Thymus (tissue), 11 donors: ENCODE data around the gene RPE65. TPM values are rescaled to one million over a fixed set of nuclear protein-coding genes. Genes with fewer than 3 reads are reported as not detected.
"Not testable (repeated sequence)": the region's sequence is repeated elsewhere in the genome, so short reads cannot be mapped to it uniquely, and the experiment has no call there.

Experiments used
- DNase-seq, 9 donors: peaks; one replicate each; pipeline ENCODE4 v3.0.0-alpha.2; 2013; ENCODE audit warnings: low spot score in 9 of 9, low read depth in 6 of 9, missing footprints in 1 of 9
- H3K27ac ChIP-seq, 2 donors: one replicate each; pipeline ENCODE4 v1.5.1; 2013; ENCODE audit warnings: control low read depth in 1 of 2, low read depth in 1 of 2, low read length in 1 of 2, mild to moderate bottlenecking in 1 of 2, moderate library complexity in 1 of 2
- H3K27me3 ChIP-seq, 2 donors: one replicate each; pipeline ENCODE4 v1.5.1; 2013; ENCODE audit warnings: low read length in 1 of 2; ENCODE audit not compliant: control insufficient read depth in 2 of 2, insufficient read depth in 1 of 2
- H3K36me3 ChIP-seq, 2 donors: one replicate each; pipeline ENCODE4 v1.5.1; 2013; ENCODE audit warnings: low read length in 1 of 2, mild to moderate bottlenecking in 1 of 2, moderate library complexity in 1 of 2; ENCODE audit not compliant: control insufficient read depth in 2 of 2, insufficient read depth in 2 of 2
- H3K4me1 ChIP-seq, 2 donors: one replicate each; pipeline ENCODE4 v1.5.1; 2013; ENCODE audit warnings: low read length in 2 of 2; ENCODE audit not compliant: control insufficient read depth in 2 of 2, insufficient read depth in 2 of 2
- H3K4me3 ChIP-seq, 2 donors: one replicate each; pipeline ENCODE4 v1.5.1; 2013; ENCODE audit warnings: low read length in 2 of 2, control low read depth in 1 of 2, mild to moderate bottlenecking in 1 of 2
- H3K9me3 ChIP-seq, 2 donors: one replicate each; pipeline ENCODE4 v1.5.1; 2013; ENCODE audit warnings: low read length in 1 of 2, mild to moderate bottlenecking in 1 of 2; ENCODE audit not compliant: control insufficient read depth in 2 of 2, insufficient read depth in 1 of 2
- whole genome bisulfite sequencing: extraction: QIAGEN DNeasy Blood & Tissue Kit; methylation state at CpG from one replicate; pipeline ENCODE4 v1.1.7; 2013; 5-methylcytosine and 5-hydroxymethylcytosine counted together
- polyA plus RNA-seq: library from polyadenylated mRNA; stranded (reverse); fragments of 200-250 nt; gene quantifications from one replicate; pipeline ENCODE4 v1.2.3, GENCODE V29; 2013
- total RNA-seq: library from RNA; stranded (reverse); fragments of 120-200 nt; gene quantifications from one replicate; pipeline ENCODE4 v1.2.4, GENCODE V29; 2013
- donor health status: healthy.

RPE65 gene
- total and polyA plus RNA-seq, 2 donors: 0.16 to 0.24 TPM

DNA sequence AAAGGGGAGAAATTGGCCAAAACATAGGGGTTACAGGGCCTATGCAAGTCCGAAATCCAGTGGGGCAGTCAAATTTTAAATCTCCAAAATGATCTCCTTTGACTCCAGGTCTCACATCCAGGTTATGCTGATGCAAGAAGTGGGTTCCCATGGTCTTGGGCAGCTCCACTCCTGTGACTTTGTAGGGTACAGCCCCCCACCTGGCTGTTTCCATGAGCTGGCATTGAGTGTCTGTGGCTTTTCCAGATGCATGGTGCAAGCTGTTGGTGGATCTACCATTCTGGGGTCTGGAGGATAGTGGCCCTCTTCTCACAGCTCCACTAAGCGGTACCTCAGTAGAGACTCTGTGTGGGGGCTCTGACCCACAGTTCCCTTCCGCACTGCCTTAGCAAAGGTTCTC lies 54.2 kb downstream of the RPE65 start:
- not testable (repeated sequence) for H3K27ac ChIP-seq, H3K4me3 ChIP-seq, H3K36me3 ChIP-seq, DNase-seq, H3K4me1 ChIP-seq, H3K27me3 ChIP-seq, H3K9me3 ChIP-seq
- whole genome bisulfite sequencing: 98% methylated on average over 3 of the region's 3 CpGs

DNA sequence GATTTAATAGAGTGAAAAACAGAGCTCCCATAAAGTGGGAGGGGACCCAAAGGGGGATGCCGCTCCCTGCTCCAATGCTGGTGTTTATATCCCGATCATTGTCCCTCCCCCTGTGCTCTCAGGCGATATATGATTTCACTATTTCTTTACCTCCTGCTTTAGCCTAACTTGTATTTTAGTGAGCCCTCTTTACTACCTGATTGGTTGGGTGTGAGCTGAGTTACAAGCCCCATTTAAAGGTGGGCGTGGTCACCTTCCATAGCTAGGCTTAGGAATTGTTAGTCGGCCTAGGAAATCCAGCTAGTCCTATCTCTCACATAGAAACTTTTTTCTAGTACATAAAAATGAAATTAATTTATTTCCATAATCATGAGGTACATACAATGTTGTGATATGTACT lies 57.3 kb downstream of the RPE65 start:
- WGBS: 93% methylated on average over 5 of the region's 5 CpGs
- not testable (repeated sequence) for H3K9me3 ChIP-seq, H3K4me3 ChIP-seq, H3K36me3 ChIP-seq, H3K4me1 ChIP-seq, H3K27me3 ChIP-seq, DNase-seq, H3K27ac ChIP-seq

DNA sequence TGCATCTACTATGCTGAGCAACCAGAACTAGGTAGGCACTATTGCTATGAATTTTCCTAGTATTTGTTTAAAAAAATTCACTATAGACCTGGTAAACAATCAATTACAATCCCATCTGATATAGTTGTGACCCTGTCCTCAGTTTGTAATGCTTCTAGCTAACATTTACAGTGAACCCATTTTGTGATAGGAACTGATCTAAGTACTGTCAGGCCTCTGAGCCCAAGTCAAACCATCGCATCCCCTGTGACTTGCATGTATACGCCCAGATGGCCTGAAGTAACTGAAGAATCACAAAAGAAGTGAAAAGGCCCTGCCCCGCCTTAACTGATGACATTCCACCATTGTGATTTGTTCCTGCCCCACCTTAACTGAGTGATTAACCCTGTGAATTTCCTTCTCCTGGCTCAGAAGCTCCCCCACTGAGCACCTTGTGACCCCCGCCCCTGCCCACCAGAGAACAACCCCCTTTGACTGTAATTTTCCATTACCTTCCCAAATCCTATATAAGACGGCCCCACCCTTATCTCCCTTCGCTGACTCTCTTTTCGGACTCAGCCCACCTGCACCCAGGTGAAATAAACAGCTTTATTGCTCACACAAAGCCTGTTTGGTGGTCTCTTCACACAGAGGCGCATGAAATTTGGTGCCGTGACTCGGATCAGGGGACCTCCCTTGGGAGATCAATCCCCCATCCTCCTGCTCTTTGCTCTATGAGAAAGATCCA lies 63.8 kb downstream of the RPE65 start:
- not testable (repeated sequence) for H3K27ac ChIP-seq, H3K9me3 ChIP-seq, H3K36me3 ChIP-seq, H3K27me3 ChIP-seq, H3K4me1 ChIP-seq, H3K4me3 ChIP-seq, DNase-seq
- WGBS: 97% methylated on average over 9 of the region's 10 CpGs

DNA sequence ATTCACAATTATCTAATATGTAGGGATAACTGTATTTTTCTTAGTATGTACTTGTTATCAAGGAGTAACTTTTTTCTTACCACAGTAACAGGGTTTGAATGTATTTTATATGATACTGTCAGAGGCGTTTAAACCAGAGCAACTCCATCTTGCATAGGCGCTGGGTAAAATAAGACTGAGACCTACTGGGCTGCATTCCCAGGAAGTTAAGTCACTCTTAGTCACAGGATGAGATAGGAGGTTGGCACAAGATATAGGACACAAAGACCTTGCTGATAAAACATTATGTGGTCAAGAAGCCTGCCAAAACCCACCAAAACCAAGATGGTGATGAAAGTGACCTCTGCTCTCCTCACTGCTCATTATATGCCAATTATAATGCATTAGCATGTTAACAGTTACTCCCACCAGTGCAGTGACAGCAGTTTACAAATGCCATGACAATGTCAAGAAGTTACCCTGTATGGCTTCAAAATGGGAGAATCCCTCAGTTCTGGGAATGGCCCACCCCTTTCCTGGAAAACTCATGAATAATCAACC lies 64.8 kb downstream of the RPE65 start:
- no peaks in the 10 kb centered on the region for H3K4me1 ChIP-seq
- no peak overlapping the region for H3K4me3 ChIP-seq
- no peak overlapping the region for H3K27ac ChIP-seq
- WGBS: 98% methylated on average over 2 of the region's 2 CpGs
- H3K36me3 ChIP-seq: no peaks in the 10 kb centered on the region
- H3K9me3 ChIP-seq: no peaks in the 10 kb centered on the region
- no peak for DNase-seq
- no peaks in the 10 kb centered on the region for H3K27me3 ChIP-seq

DNA sequence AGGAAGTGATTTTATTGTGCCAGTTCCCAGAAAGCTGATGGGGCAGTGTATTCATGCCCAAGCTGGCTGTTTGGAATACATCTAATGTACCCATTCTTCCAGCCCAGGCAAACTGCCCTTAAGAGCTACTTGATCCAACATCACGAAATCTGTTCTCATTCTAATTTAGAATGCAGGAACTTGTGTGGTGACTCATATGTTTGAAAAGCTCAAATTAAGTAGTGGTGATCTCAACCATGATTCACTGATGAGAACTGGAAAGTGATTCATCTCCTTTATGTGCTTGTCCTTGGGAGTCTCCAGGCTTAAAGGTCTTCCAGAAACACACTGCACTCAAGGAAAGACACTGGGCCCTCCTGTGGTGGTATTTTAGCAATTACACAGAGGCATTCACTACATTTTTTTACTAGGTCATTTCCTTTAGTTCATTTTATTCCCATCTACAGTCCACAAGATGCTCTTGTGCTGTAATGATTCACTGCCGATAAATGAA lies 65.4 kb downstream of the RPE65 start:
- Histone ChIP-seq H3K4me1 (no peaks in the 10 kb centered on the region), H3K27me3 (no peaks in the 10 kb centered on the region), H3K36me3 (no peaks in the 10 kb centered on the region), H3K4me3 (no peak overlapping the region), H3K9me3 (no peaks in the 10 kb centered on the region), H3K27ac (no peak overlapping the region)
- DNase-seq: no peak
- 96% methylated on average over 2 of the region's 2 CpGs for WGBS

DNA sequence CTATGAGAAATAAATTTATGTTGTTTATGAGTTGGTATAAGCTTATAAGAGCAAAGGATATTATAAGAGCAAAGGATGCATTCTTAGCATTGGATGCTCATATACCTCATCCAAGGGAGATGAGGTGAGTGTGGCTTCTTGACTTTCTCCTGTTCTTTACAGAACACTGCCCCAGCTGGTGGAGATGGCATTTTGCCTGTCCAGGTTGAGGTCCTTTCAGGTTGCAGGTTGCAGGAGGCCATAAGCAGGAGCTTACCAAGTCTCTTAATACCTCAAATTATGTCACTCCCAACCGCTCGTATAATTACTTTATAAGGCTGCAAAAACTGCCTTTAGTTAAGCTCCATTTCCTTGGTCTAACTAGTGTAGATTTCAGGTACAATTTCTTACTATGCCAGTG lies 66.7 kb downstream of the RPE65 start:
- Histone ChIP-seq H3K9me3 (no peaks in the 10 kb centered on the region), H3K4me1 (no peaks in the 10 kb centered on the region), H3K4me3 (no peak overlapping the region), H3K27me3 (no peaks in the 10 kb centered on the region), H3K36me3 (no peaks in the 10 kb centered on the region), H3K27ac (no peak overlapping the region)
- WGBS: 98% methylated on average over 2 of the region's 2 CpGs
- DNase-seq: no peak

DNA sequence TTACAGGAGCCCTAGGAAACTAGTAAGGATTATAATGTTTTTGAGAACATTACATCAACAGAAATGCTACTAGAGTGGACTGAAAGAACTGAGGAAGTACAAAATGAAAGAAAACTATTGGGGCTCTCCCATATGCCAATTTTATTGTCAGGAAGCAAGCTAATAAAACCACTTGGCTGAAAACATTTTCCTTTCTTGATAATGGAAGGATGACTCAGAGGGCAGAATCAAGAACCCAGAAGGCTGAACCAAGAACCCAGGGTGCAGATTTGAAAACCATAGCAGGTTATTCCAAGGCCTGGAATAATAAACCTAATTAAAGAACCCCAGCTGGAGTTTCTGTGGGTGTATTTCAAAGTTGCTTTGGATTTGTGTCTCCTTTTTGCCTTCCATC lies 70.7 kb downstream of the RPE65 start:
- H3K27ac ChIP-seq: no peak overlapping the region
- H3K36me3 ChIP-seq: no peaks in the 10 kb centered on the region
- H3K4me3 ChIP-seq: no peak overlapping the region
- no peaks in the 10 kb centered on the region for H3K9me3 ChIP-seq
- no peaks in the 10 kb centered on the region for H3K27me3 ChIP-seq
- no peak for DNase-seq
- no peaks in the 10 kb centered on the region for H3K4me1 ChIP-seq

Other genes starting within 250 kb of the RPE65 start
- 9.9 TPM for gene WLS, start 217.4 kb downstream of the RPE65 start, total RNA-seq
- 14.7 TPM for gene WLS, start 217.4 kb downstream of the RPE65 start, polyA plus RNA-seq
- gene DEPDC1, start 47.1 kb upstream of the RPE65 start, total RNA-seq: 15.5 TPM
- 1.9 TPM for gene DEPDC1, start 47.1 kb upstream of the RPE65 start, polyA plus RNA-seq